OCI-LY7 (cell line): ENCODE results near the gene WNT9B. TPM values are rescaled to one million over a fixed set of nuclear protein-coding genes. Genes with fewer than 3 reads are reported as not detected.

Experiments used
- BruUV-seq: library from RNA; stranded (reverse); fragments of 400-500 nt; replicated peaks from 2 replicates; lab custom pipeline; 2021; lab: Mats Ljungman, UMichigan
- CTCF ChIA-PET: fragments of 300-600 bp; sonication (Branson Sonifier 250); formaldehyde crosslinking; loops from one replicate; lab custom pipeline; 2022; ENCODE audit warnings: antibody characterized with exemption; ENCODE audit not compliant: unreplicated experiment; lab: Charles Lee
- POLR2A ChIA-PET: fragments of 300-600 bp; sonication (Branson Sonifier 250); formaldehyde crosslinking; loops from one replicate; lab custom pipeline; 2022; ENCODE audit warnings: antibody characterized with exemption; lab: Charles Lee
- DNase-seq: peaks from one replicate; pipeline ENCODE4 v3.0.0-alpha.2; 2015; ENCODE audit warnings: low spot score
- H2AFZ ChIP-seq: fragments of 200-600 bp; sonication (generic), shearing (Covaris generic); 2 replicates; pipeline ENCODE4 v1.6.1; 2014; ENCODE audit warnings: mild to moderate bottlenecking, antibody characterized with exemption, low read length, moderate library complexity
- H3K27ac ChIP-seq: fragments of 200-600 bp; sonication (generic); 2 replicates; pipeline ENCODE4 v1.5.1; 2014; ENCODE audit warnings: mixed run types, low read depth, mild to moderate bottlenecking, moderate library complexity, low read length, inconsistent platforms; ENCODE audit not compliant: poor library complexity, severe bottlenecking
- H3K36me3 ChIP-seq: fragments of 200-600 bp; sonication (generic); 2 replicates; pipeline ENCODE4 v1.6.1; 2014; ENCODE audit warnings: mild to moderate bottlenecking, antibody characterized with exemption, low read length, moderate library complexity, mixed read lengths; ENCODE audit not compliant: insufficient read depth
- H3K4me1 ChIP-seq: fragments of 200-600 bp; sonication (generic); 2 replicates; pipeline ENCODE4 v1.5.1; 2014; ENCODE audit warnings: mild to moderate bottlenecking, low read length; ENCODE audit not compliant: insufficient read depth, poor library complexity, severe bottlenecking
- H3K4me2 ChIP-seq: fragments of 200-600 bp; sonication (generic); 2 replicates; pipeline ENCODE4 v1.6.1; 2014; ENCODE audit warnings: mild to moderate bottlenecking, low read length
- H3K4me3 ChIP-seq: fragments of 200-600 bp; sonication (generic); 2 replicates; pipeline ENCODE4 v1.5.1; 2014; ENCODE audit warnings: mild to moderate bottlenecking, low read depth, low read length; ENCODE audit not compliant: poor library complexity, severe bottlenecking
- H3K79me2 ChIP-seq: fragments of 200-600 bp; sonication (generic); 2 replicates; pipeline ENCODE4 v1.6.1; 2016; ENCODE audit warnings: low read depth, mild to moderate bottlenecking, low read length, moderate library complexity, mixed read lengths; ENCODE audit not compliant: insufficient read depth
- H3K9me2 ChIP-seq: fragments of 200-600 bp; sonication (generic); 2 replicates; pipeline ENCODE4 v1.6.1; 2016; ENCODE audit warnings: mild to moderate bottlenecking, low read length, mixed read lengths; ENCODE audit not compliant: insufficient read depth
- H3K9me3 ChIP-seq: fragments of 200-600 bp; sonication (generic); 2 replicates; pipeline ENCODE4 v1.6.1; 2014; ENCODE audit warnings: mild to moderate bottlenecking, mixed run types, low read length, mixed read lengths
- H4K20me1 ChIP-seq: fragments of 200-600 bp; sonication (generic); 2 replicates; pipeline ENCODE4 v1.6.1; 2014; ENCODE audit warnings: mild to moderate bottlenecking, antibody characterized with exemption, low read length, moderate library complexity, mixed read lengths; ENCODE audit not compliant: insufficient read depth
- CTCF ChIP-seq: fragments of 200-600 bp; sonication (generic); conservative IDR thresholded peaks from 2 replicates; pipeline ENCODE4 v1.5.1; 2014; ENCODE audit warnings: mild to moderate bottlenecking, antibody characterized with exemption, low read length, moderate library complexity, mixed read lengths
- EZH2phosphoT487 ChIP-seq: fragments of 200-600 bp; sonication (generic); IDR thresholded peaks from 2 replicates; pipeline ENCODE4 v1.6.1; 2018; ENCODE audit warnings: low read depth, borderline replicate concordance, mild to moderate bottlenecking, mixed run types, antibody characterized with exemption, low read length, moderate library complexity, mixed read lengths
- intact Hi-C: fragments of 100-400 bp; cut with micrococcal nuclease; formaldehyde crosslinking; loops from one replicate; pipeline ENCODE4 v1.10.0; 2022; ENCODE audit not compliant: unreplicated experiment
- total RNA-seq, 2 experiments: library from RNA; depleted of rRNA in 1 of 2; stranded (reverse); fragments of >200 nt in 1 of 2; shearing (Covaris generic) in 1 of 2; gene quantifications; 2 replicates each; pipeline ENCODE4 v1.2.3, GENCODE V29; 2014 to 2022

Gene WNT9B
- total RNA-seq, 2 experiments from 2014 or later, result not detected

DNA sequence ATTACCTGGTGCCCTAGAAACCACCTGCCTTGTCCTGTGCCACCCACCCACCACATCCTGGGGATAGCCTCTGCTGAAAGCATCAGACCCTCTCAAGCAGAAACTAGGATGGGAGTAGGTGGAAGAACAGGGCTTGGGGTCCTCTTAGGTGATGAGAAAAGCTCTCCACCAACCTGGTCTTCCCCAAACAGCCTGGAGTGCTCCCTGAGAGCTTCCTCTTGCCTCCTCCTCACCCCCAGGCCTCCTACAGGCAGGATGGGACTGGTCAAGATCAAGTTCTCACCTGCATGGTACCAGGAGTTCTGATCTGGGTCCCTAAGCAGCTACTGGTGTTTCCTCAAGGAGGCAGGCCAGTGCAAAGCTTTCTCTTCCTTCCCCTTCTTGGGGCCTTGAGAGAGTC is 15.4 kb downstream of the WNT9B start:
- Histone ChIP-seq H3K9me2 (no peaks in the 10 kb centered on the region), H4K20me1 (no peaks in the 10 kb centered on the region), H3K27ac (no peak overlapping the region), H2AFZ (no peak overlapping the region), H3K79me2 (no peaks in the 10 kb centered on the region), H3K36me3 (no peaks in the 10 kb centered on the region), H3K9me3 (no peaks in the 10 kb centered on the region), H3K4me2 (no peak overlapping the region), H3K4me3 (no peak overlapping the region), H3K4me1 (no peaks in the 10 kb centered on the region)
- ChIA-PET CTCF (no interaction called here), POLR2A (no interaction called here)
- DNase-seq, result no peak
- TF ChIP-seq EZH2phosphoT487, result no peak
- TF ChIP-seq CTCF, result no peak
- BruUV-seq, result no TSS peak
- intact Hi-C loops, result no loop called here

DNA sequence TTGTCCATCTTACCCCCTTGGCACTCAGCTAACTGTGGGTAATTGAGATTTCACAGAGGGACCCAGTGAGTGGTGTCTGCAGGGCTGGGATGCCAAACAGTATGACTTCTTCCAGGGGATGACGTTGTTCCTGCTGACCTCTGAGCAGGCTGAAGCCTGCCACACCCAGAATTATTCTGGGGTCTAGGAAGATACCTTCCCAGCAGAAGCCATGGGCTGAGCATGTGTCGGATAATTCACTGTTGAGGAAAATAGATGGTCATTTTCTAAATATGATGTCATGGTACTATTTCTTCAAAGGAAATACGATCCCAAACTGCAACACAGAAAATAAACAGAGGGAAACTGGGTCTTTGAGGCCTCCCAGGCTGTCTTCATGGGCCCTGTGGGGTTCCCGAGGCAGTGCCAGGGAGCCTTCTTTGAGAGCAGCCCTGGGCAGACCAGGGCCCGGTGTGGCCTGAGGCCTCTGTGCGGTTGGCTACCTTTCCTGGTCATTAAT is 17.4 kb downstream of the WNT9B start:
- Histone ChIP-seq H3K9me3 (no peaks in the 10 kb centered on the region), H3K4me1 (no peaks in the 10 kb centered on the region), H3K36me3 (no peaks in the 10 kb centered on the region), H3K9me2 (no peaks in the 10 kb centered on the region), H3K4me2 (no peak overlapping the region), H4K20me1 (no peaks in the 10 kb centered on the region), H3K27ac (no peak overlapping the region), H3K4me3 (no peak overlapping the region), H2AFZ (no peak overlapping the region), H3K79me2 (no peaks in the 10 kb centered on the region)
- intact Hi-C loops, result no loop called here
- ChIA-PET POLR2A (no interaction called here), CTCF (no interaction called here)
- TF ChIP-seq EZH2phosphoT487 (no peak), CTCF (no peak)
- BruUV-seq, result no TSS peak
- DNase-seq, result no peak

DNA sequence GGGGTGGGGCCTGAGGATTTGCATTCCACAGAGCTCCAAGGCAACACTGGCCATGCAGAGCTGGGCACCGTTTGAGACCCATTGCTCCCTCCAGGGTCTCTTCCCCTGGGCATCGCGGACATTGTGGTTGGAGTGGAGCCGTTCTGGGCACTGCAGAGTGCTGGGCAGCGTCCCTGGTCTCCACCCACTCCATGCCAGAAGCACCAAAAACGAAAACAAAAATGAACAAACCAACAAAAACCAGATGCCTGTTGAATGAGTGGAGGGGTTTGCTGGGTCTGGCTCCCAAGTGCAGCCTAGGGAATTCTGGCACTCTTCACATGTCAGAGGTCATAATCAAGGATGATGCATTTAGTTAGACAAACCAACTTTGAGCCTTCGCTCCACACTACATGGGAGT is 17.9 kb downstream of the WNT9B start:
- intact Hi-C loops, result no loop called here
- no TSS peak for BruUV-seq
- Histone ChIP-seq H2AFZ (no peak overlapping the region), H3K79me2 (no peaks in the 10 kb centered on the region), H3K9me3 (no peaks in the 10 kb centered on the region), H3K4me2 (no peak overlapping the region), H3K27ac (no peak overlapping the region), H4K20me1 (no peaks in the 10 kb centered on the region), H3K9me2 (no peaks in the 10 kb centered on the region), H3K4me3 (no peak overlapping the region), H3K4me1 (no peaks in the 10 kb centered on the region), H3K36me3 (no peaks in the 10 kb centered on the region)
- POLR2A ChIA-PET, result no interaction called here
- TF ChIP-seq CTCF (no peak), EZH2phosphoT487 (no peak)
- CTCF ChIA-PET, result no interaction called here
- no peak for DNase-seq
